Measurements from ENCODE around the gene FAM168A. TPM values are rescaled to one million over a fixed set of nuclear protein-coding genes. Genes with fewer than 3 reads are reported as not detected.
A peak's percentile ranks its signal among the peaks of the same experiment; 100 is the strongest.

The FAM168A gene
- total RNA-seq, 1 experiment from 2014 or later, result 25.9 TPM

GRCh38 chr11:73350908-73351636, 246.8 kb downstream of the FAM168A start:
- TF ChIP-seq ZBTB21 (CRISPR knock-in tag; IDR thresholded peaks at IDR 0.05; ENCODE audit: borderline replicate concordance) (no peak), CBFB (CRISPR knock-in tag; IDR thresholded peaks at IDR 0.05; ENCODE audit: low read depth) (no peak), CTCF (IDR thresholded peaks at IDR 0.05) (peak; percentile 96)
- ATAC-seq, result peak; percentile 40
- Mint-ChIP-seq H3K4me1 (peaks cover 2% of the 10 kb centered on the region; the same call in 1 of the 2 replicates), H3K36me3 (no peaks in the 10 kb centered on the region), H3K4me3 (no peak overlapping the region), H3K27me3 (ENCODE audit: low read depth) (no peaks in the 10 kb centered on the region), H3K9me3 (no peaks in the 10 kb centered on the region), H3K27ac (no peak overlapping the region)
- DNase-seq (ENCODE audit: low spot score), result peak; percentile 50
- POLR2A ChIA-PET, result interaction anchor here (0.5 to 1.1 kb wide), 4 partner anchors 10 to 200 kb away, joined by 3 read pairs; no protein-coding TSS in a partner anchor
- CTCF ChIA-PET, result interaction anchor here (0.5 to 5.0 kb wide), 82 partner anchors 9 to 880 kb away, joined by 3 to 127 read pairs (median 5); partner anchors contain the start of genes ARHGEF17, P2RY6 and RELT

Other genes starting within 250 kb of the FAM168A start
- gene RELT, start 221.7 kb downstream of the FAM168A start, total RNA-seq (2021), result 5.7 to 6.7 TPM (median 5.9 TPM) in 3 replicates
- gene PLEKHB1, start 48.5 kb upstream of the FAM168A start, total RNA-seq (2021), result 11.4 to 15.8 TPM (median 12.0 TPM) in 3 replicates
- 103 to 114 TPM (median 107 TPM) in 3 replicates for gene RAB6A, start 163.0 kb upstream of the FAM168A start, total RNA-seq (2021)
- gene MRPL48, start 189.8 kb upstream of the FAM168A start, total RNA-seq (2021), result 38.7 to 40.6 TPM (median 39.4 TPM) in 3 replicates